Chondrocyte (in vitro differentiated cells): ENCODE data around the gene ARFGEF2. TPM values are rescaled to one million over a fixed set of nuclear protein-coding genes. Genes with fewer than 3 reads are reported as not detected.

Experiments
- DNase-seq: peaks from one replicate; pipeline ENCODE4 v3.0.0; 2021; ENCODE audit warnings: mixed read lengths, low spot score
- H3K27ac Mint-ChIP-seq: one replicate; pipeline ENCODE4 v1.8.0; 2021; ENCODE audit warnings: mild to moderate bottlenecking, moderate library complexity, mixed read lengths; ENCODE audit not compliant: unreplicated experiment
- H3K27me3 Mint-ChIP-seq: 2 replicates; pipeline ENCODE4 v1.8.0; 2021; ENCODE audit warnings: low read depth, mixed read lengths
- H3K36me3 Mint-ChIP-seq: 2 replicates; pipeline ENCODE4 v1.8.0; 2021; ENCODE audit warnings: low read depth, mixed read lengths
- H3K4me1 Mint-ChIP-seq: 2 replicates; pipeline ENCODE4 v1.8.0; 2021; ENCODE audit warnings: low read depth, mild to moderate bottlenecking, mixed read lengths
- H3K4me3 Mint-ChIP-seq: one replicate; pipeline ENCODE4 v1.8.0; 2021; ENCODE audit warnings: mild to moderate bottlenecking, moderate library complexity, mixed read lengths; ENCODE audit not compliant: unreplicated experiment
- H3K9me3 Mint-ChIP-seq: 2 replicates; pipeline ENCODE4 v1.8.0; 2021; ENCODE audit warnings: low read depth, mixed read lengths
- long read RNA-seq: library from polyadenylated mRNA; stranded (forward); transcript quantifications from one replicate; pipeline ENCODE4 v2.0.0, GENCODE V29; 2021
- total RNA-seq: library from RNA; stranded (reverse); gene quantifications from 3 replicates; pipeline ENCODE4 v1.2.1, GENCODE V29; 2021
- TF ChIP-seq, protein P1 (sequence below): fragments of 200-600 bp; sonication (generic); IDR thresholded peaks from 2 replicates; pipeline ENCODE4 v1.5.0; 2021; ENCODE audit warnings: antibody characterized with exemption, mild to moderate bottlenecking, moderate library complexity

The ARFGEF2 gene
- total RNA-seq, result 29.2 to 31.8 TPM (median 30.0 TPM) in 3 replicates
- long read RNA-seq, full-length matches to known transcripts, result 4 of 10 reads
- long read RNA-seq, partial matches to known transcripts, result 3 of 10 reads
- long read RNA-seq, other reads (novel, unspliced or antisense), result 3 of 10 reads

DNA sequence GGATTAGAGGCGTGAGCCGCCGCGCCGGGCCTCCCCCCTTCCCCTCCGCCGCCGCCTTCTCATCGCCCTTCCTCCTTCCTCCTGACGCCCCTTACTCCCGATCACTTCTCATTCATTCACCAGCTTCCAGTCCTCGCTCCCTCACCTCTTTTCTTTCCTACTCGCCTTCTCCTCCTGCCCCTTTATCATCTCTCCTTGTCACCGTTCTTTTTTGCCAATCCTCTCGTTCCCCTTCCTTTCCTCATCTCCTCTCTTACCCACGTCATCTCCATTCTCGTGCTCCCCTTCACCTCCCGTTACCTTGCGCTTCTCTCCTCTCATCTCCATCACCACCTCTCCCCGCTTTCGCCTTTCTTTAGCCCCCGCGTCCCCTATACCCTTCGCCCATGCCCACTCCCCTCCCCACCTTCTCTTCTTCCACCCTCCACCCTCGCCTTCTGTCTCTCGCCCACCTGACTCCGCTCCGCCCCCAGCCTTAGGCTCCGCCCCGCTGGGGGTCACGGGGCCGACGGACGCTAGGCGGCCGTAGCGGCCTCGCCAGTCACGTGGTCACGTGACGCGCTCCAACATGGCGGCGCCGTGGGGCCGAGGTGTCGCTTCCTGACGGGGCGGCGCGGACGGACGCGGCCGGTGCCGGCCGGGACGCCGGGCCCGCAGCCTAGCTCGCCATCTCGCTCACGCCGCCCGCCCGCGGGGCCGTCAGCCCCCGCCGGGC, at the start of gene ARFGEF2:
Gene ARFGEF2 (plus strand): TSS at position 544 of the 715 bp plus-strand sequence. CDS start 179 bp downstream, outside the sequence.
- H3K36me3 Mint-ChIP-seq, result no peaks in the 10 kb centered on the region
- H3K27ac Mint-ChIP-seq, result peak within 1 kb of the TSS; percentile 98

DNA sequence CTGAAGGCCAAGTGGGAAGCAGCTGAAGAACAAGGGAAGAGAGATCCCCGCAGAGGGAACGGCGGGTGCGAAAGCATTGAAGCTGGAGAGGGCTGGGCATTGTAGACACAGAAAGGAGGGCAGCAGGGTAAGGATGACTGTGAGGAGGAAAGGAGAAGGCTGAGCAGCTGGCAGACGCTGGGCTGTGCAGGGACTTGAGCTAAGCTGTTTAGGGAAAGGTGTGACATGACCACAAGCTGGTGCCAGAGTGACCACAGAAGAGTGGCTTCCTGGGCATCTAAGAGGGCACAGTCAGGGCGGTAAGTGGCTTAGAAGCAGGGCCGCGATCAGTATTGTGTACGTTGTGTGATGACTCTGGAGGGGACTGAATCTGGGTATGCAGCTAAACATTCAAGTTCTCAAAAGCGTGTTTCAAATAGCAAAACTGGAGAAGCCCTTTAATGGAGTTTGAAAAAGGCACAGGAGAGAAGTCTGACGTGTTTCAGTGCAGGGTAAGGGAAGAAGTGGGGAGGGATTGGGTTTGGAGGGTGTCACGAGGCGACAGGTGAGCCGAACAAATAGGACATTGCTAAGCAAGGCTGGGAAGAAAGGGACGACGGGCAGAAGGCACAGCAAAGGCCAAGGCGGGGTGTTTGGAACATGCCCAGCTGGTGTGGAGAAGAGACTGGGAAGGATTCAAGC, 46.1 kb upstream of the ARFGEF2 start:
- Mint-ChIP-seq H3K4me1 (peaks cover 3% of the 10 kb centered on the region), H3K27ac (no peak overlapping the region), H3K36me3 (no peaks in the 10 kb centered on the region), H3K27me3 (peaks cover 6% of the 10 kb centered on the region), H3K4me3 (no peak overlapping the region), H3K9me3 (no peaks in the 10 kb centered on the region)
- TF ChIP-seq, protein P1, sequence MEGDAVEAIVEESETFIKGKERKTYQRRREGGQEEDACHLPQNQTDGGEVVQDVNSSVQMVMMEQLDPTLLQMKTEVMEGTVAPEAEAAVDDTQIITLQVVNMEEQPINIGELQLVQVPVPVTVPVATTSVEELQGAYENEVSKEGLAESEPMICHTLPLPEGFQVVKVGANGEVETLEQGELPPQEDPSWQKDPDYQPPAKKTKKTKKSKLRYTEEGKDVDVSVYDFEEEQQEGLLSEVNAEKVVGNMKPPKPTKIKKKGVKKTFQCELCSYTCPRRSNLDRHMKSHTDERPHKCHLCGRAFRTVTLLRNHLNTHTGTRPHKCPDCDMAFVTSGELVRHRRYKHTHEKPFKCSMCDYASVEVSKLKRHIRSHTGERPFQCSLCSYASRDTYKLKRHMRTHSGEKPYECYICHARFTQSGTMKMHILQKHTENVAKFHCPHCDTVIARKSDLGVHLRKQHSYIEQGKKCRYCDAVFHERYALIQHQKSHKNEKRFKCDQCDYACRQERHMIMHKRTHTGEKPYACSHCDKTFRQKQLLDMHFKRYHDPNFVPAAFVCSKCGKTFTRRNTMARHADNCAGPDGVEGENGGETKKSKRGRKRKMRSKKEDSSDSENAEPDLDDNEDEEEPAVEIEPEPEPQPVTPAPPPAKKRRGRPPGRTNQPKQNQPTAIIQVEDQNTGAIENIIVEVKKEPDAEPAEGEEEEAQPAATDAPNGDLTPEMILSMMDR, result no peak
- no peak for DNase-seq

More for the DNA sequence above, at the start of gene ARFGEF2:
- TF ChIP-seq, protein P1, result peak; percentile 14
- no peaks in the 10 kb centered on the region for H3K9me3 Mint-ChIP-seq
- H3K4me3 Mint-ChIP-seq, result peak within 1 kb of the TSS; percentile 92
- H3K4me1 Mint-ChIP-seq, result peaks cover 50% of the 10 kb centered on the region
- peaks cover 2% of the 10 kb centered on the region for H3K27me3 Mint-ChIP-seq
- peak; percentile 96 for DNase-seq

DNA sequence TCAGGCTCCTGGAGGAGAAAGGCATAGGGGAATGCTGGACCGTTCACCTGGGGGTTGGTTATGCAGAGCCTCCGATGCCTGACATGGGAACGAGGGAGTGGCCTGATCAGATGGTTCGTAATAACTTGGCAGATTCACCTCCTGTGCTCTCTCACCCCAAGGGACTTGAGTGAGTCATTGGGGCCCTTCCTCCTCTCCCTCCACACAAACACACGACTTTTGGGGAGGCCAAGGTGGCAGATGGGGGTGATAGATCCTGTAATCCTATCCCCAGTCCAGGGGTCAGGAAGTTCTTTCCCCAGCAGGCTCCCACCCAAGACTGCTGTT, 45.6 kb upstream of the ARFGEF2 start:
- Mint-ChIP-seq H3K4me3 (no peak overlapping the region), H3K27ac (no peak overlapping the region)
- DNase-seq, result no peak

DNA sequence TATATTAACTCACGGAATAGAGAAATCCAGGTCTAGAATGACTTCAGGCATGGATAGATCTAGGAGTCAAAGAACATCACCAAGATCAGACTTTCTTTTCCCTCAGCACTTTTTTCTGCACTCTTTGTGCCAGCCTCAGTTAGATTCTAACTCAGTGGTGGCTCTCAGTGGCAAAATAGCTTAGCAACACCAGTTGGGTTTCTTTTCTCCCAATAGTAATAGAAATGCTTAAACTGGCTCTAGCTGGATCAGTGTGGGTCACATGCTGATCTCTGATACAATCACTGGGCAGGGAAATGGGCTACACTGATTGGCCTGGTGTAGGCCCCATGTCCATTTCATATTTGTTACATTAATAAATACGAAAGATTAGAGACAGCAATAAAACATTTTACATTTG, 44.2 kb upstream of the ARFGEF2 start:
- Mint-ChIP-seq H3K27ac (no peak overlapping the region), H3K27me3 (peaks cover 6% of the 10 kb centered on the region), H3K36me3 (no peaks in the 10 kb centered on the region), H3K4me3 (no peak overlapping the region), H3K4me1 (peaks cover 3% of the 10 kb centered on the region), H3K9me3 (no peaks in the 10 kb centered on the region)
- no peak for DNase-seq
- TF ChIP-seq, protein P1, result no peak

More for the DNA sequence above, 45.6 kb upstream of the ARFGEF2 start:
- H3K36me3 Mint-ChIP-seq, result no peaks in the 10 kb centered on the region
- TF ChIP-seq, protein P1, result no peak
- no peaks in the 10 kb centered on the region for H3K9me3 Mint-ChIP-seq
- peaks cover 6% of the 10 kb centered on the region for H3K27me3 Mint-ChIP-seq
- peaks cover 3% of the 10 kb centered on the region for H3K4me1 Mint-ChIP-seq

DNA sequence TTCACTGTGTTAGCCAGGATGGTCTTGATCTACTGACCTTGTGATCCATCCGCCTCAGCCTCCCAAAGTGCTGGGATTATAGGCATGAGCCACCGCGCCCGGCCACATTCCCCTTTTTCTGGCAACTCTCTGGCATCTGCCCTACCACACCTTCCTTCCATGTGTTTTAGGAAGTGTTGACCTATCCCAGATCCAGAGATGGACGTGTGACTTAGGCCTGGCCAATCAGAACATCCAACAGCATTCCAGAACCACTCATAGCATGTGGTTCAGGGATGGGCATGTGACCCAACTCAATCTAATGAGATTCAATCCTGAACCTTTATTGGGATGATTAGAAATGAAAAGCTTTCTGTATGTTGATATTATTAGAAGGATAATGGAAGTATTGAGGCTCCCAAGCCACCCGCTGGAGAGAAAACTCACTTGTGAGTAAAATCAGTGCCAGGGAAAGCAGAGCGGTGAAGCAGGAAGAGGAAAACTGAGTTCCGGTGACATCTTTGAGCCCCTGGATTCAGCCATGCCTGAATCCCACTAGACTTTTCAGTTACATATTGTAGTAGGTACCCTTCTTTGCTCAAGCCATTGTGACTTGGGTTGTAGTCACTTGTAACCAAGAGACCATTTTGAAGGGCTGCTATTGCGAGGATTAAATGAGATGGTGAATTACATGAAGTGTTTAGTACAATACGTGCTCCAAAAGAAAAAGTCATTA, 42.8 kb upstream of the ARFGEF2 start:
- Mint-ChIP-seq H3K27me3 (peaks cover 6% of the 10 kb centered on the region), H3K27ac (no peak overlapping the region)

More for the DNA sequence above, 42.8 kb upstream of the ARFGEF2 start:
- no peak for DNase-seq
- Mint-ChIP-seq H3K36me3 (no peaks in the 10 kb centered on the region), H3K9me3 (no peaks in the 10 kb centered on the region), H3K4me3 (no peak overlapping the region), H3K4me1 (peaks cover 3% of the 10 kb centered on the region)
- TF ChIP-seq, protein P1, result no peak
